GM12891 (cell line): ENCODE data around the gene LONRF2.

ENCODE experiments used
- POLR2A ChIP-seq: IDR thresholded peaks from 2 replicates; pipeline ENCODE4 v1.6.1; 2011; ENCODE audit warnings: low read depth, low read length, control low read depth
- POLR2AphosphoS5 ChIP-seq: IDR thresholded peaks from 2 replicates; pipeline ENCODE4 v1.6.1; 2011; ENCODE audit warnings: low read depth, low read length, control low read depth
- SPI1 ChIP-seq: IDR thresholded peaks from 2 replicates; pipeline ENCODE4 v1.6.1; 2011; ENCODE audit warnings: low read depth, low read length, control low read depth
- TAF1 ChIP-seq: IDR thresholded peaks from 2 replicates; pipeline ENCODE4 v1.6.1; 2011; ENCODE audit warnings: low read depth, low read length, control low read depth

DNA sequence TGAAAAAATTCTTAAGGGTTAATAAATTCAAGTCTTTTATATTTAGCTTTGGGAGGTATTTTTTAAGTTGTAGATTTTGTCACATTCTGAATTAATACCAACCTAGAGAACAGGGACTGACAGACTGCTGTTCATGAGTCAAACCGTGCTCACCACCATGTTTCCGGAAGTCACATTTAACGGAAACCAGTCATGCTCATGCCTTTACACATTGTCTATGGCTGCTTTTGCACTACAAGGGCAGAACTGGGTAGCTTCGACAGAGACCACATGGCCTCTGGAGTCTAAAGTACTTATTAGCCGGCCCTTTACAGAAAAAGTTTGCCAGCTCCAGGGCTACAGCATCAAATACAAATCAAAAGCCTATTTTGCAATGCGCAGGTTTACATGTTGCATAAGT lies 33.3 kb downstream of the LONRF2 start:
- TF ChIP-seq TAF1 (no peak), POLR2A (no peak), POLR2AphosphoS5 (no peak), SPI1 (no peak)
